HCT116 (cell line): ENCODE data around the gene ZNF692. TPM values are rescaled to one million over a fixed set of nuclear protein-coding genes. Genes with fewer than 3 reads are reported as not detected.

Experiments
- ATAC-seq: fragments of 200-7000 bp; cut with Tn5 transposase; 2 replicates; pipeline ENCODE4 v1.9.1; 2020; ENCODE audit warnings: mild to moderate bottlenecking, moderate library complexity
- BruUV-seq: library from RNA; stranded (reverse); fragments of 400-500 nt; replicated peaks from 2 replicates; lab custom pipeline; 2021; lab: Mats Ljungman, UMichigan
- CTCF ChIA-PET: fragments of 300-600 bp; sonication (Branson Sonifier 250); formaldehyde crosslinking; loops from one replicate; lab custom pipeline; 2021; ENCODE audit warnings: antibody characterized with exemption; lab: Charles Lee
- POLR2A ChIA-PET: fragments of 300-600, 350-600 bp; sonication (Branson Sonifier 250); formaldehyde crosslinking; loops from one replicate; lab custom pipeline; 2021; ENCODE audit warnings: antibody characterized with exemption; lab: Charles Lee
- RAD21 ChIA-PET, 2 experiments: fragments of 300-600 bp; sonication (Branson Sonifier 250); formaldehyde crosslinking; loops; one replicate each; lab custom pipeline; 2023; ENCODE audit warnings: low total read pairs in 2 of 2; ENCODE audit not compliant: uncharacterized antibody in 2 of 2, unreplicated experiment in 2 of 2, low non-redundant PET in 1 of 2; lab: Charles Lee
- DNase-seq: peaks from one replicate; pipeline ENCODE4 v3.0.0-alpha.2; 2010; ENCODE audit warnings: low read depth, low spot score
- H2AFZ ChIP-seq: fragments of 200-600 bp; shearing (Covaris generic), sonication (generic); 2 replicates; pipeline ENCODE4 v1.6.1; 2017; ENCODE audit warnings: low read depth, mixed run types, mixed read lengths, antibody characterized with exemption, low read length; ENCODE audit not compliant: poor library complexity, severe bottlenecking
- H3K27ac ChIP-seq: 2 replicates; pipeline ENCODE4 v1.5.1; 2012; ENCODE audit warnings: low read depth, low read length
- H3K27me3 ChIP-seq: fragments of 200-600 bp; sonication (generic); 2 replicates; pipeline ENCODE4 v1.6.1; 2016; ENCODE audit warnings: mixed run types, low read length, mixed read lengths; ENCODE audit not compliant: insufficient read depth
- H3K36me3 ChIP-seq, 2 experiments: fragments of 200-500 bp in 1 of 2; fragments of 200-600 bp in 1 of 2; sonication (Bioruptor generic) in 1 of 2; sonication (generic) in 1 of 2; 2 replicates each; pipeline versions ENCODE4 v1.5.1 to v1.6.1; 2014 to 2016; ENCODE audit warnings: low read length in 2 of 2, inconsistent platforms in 1 of 2, mixed read lengths in 1 of 2, mixed run types in 1 of 2; ENCODE audit not compliant: insufficient read depth in 2 of 2, control insufficient read depth in 1 of 2
- H3K4me1 ChIP-seq, 2 experiments: fragments of 200-600 bp in 1 of 2; sonication (generic) in 1 of 2; 2 replicates each; pipeline versions ENCODE4 v1.5.1 to v1.6.1; 2012 to 2017; ENCODE audit warnings: low read length in 2 of 2, inconsistent platforms in 1 of 2, mild to moderate bottlenecking in 1 of 2, mixed read lengths in 1 of 2, mixed run types in 1 of 2, moderate library complexity in 1 of 2; ENCODE audit not compliant: insufficient read depth in 2 of 2, control insufficient read depth in 1 of 2
- H3K4me2 ChIP-seq: fragments of 200-600 bp; sonication (generic); 2 replicates; pipeline ENCODE4 v1.6.1; 2017; ENCODE audit warnings: mixed run types, low read length, mixed read lengths
- H3K4me3 ChIP-seq, 2 experiments: fragments of 200-600 bp in 1 of 2; sonication (generic) in 1 of 2; replicated peaks in 1 of 2; 2 replicates each; pipeline ENCODE4 v1.5.1; 2011 to 2016; ENCODE audit warnings: low read length in 2 of 2, control low read depth in 1 of 2, low read depth in 1 of 2, mild to moderate bottlenecking in 1 of 2, mixed read lengths in 1 of 2, mixed run types in 1 of 2
- H3K79me2 ChIP-seq: fragments of 200-600 bp; sonication (generic); 2 replicates; pipeline ENCODE4 v1.6.1; 2017; ENCODE audit warnings: mild to moderate bottlenecking, mixed run types, low read length, moderate library complexity, mixed read lengths; ENCODE audit not compliant: insufficient read depth
- H3K9ac ChIP-seq: fragments of 200-600 bp; sonication (generic); 2 replicates; pipeline ENCODE4 v1.6.1; 2016; ENCODE audit warnings: low read length, mixed read lengths
- H3K9me2 ChIP-seq: fragments of 200-600 bp; sonication (generic), shearing (Covaris generic); 2 replicates; pipeline ENCODE4 v1.6.1; 2017; ENCODE audit warnings: mixed run types, mild to moderate bottlenecking, moderate library complexity; ENCODE audit not compliant: insufficient read depth
- H3K9me3 ChIP-seq, 2 experiments: fragments of 200-500 bp in 1 of 2; fragments of 200-600 bp in 1 of 2; sonication (Bioruptor generic) in 1 of 2; sonication (generic) in 1 of 2; 2 replicates each; pipeline ENCODE4 v1.6.1; 2014 to 2017; ENCODE audit warnings: low read length in 2 of 2, mixed read lengths in 2 of 2, inconsistent platforms in 1 of 2, low read depth in 1 of 2, mild to moderate bottlenecking in 1 of 2, mixed run types in 1 of 2, moderate library complexity in 1 of 2; ENCODE audit not compliant: control insufficient read depth in 1 of 2, insufficient read depth in 1 of 2
- H4K20me1 ChIP-seq: fragments of 200-600 bp; sonication (generic), shearing (Covaris generic); 2 replicates; pipeline ENCODE4 v1.6.1; 2017; ENCODE audit warnings: mixed run types, mild to moderate bottlenecking, moderate library complexity; ENCODE audit not compliant: insufficient read depth
- CBX3 ChIP-seq: IDR thresholded peaks from 2 replicates; pipeline ENCODE4 v1.6.1; 2012; ENCODE audit warnings: low read depth
- CEBPB ChIP-seq: IDR thresholded peaks from 2 replicates; pipeline ENCODE4 v1.6.1; 2012; ENCODE audit warnings: low read depth
- CTCF ChIP-seq, 3 experiments: fragments of 200-600 bp in 1 of 3; sonication (generic) in 1 of 3; IDR thresholded peaks in 2 of 3; conservative IDR thresholded peaks in 1 of 3; 2 replicates each; pipeline ENCODE4 v1.5.1; 2012 to 2017; ENCODE audit warnings: low read depth in 2 of 3, low read length in 2 of 3, antibody characterized with exemption in 1 of 3, borderline replicate concordance in 1 of 3, control low read depth in 1 of 3, mild to moderate bottlenecking in 1 of 3, mixed read lengths in 1 of 3, mixed run types in 1 of 3, moderate library complexity in 1 of 3; ENCODE audit not compliant: insufficient read depth in 1 of 3
- EGR1 ChIP-seq: IDR thresholded peaks from 2 replicates; pipeline ENCODE4 v1.6.1; 2012; ENCODE audit warnings: low read depth
- ELF1 ChIP-seq: IDR thresholded peaks from 2 replicates; pipeline ENCODE4 v1.6.1; 2012; ENCODE audit warnings: low read depth, borderline replicate concordance
- EZH2 ChIP-seq: fragments of 200-600 bp; sonication (generic); IDR thresholded peaks from 2 replicates; pipeline ENCODE4 v1.6.1; 2017; ENCODE audit warnings: antibody characterized with exemption, mixed run types
- MAX ChIP-seq: IDR thresholded peaks from 2 replicates; pipeline ENCODE4 v1.6.1; 2012
- POLR2AphosphoS5 ChIP-seq: IDR thresholded peaks from 2 replicates; pipeline ENCODE4 v1.6.1; 2011; ENCODE audit warnings: mild to moderate bottlenecking, low read depth, low read length, moderate library complexity
- SP1 ChIP-seq: IDR thresholded peaks from 2 replicates; pipeline ENCODE4 v1.6.1; 2012; ENCODE audit warnings: low read depth
- ZFX ChIP-seq: fragments of 450-650 bp; IDR thresholded peaks from 2 replicates; pipeline ENCODE4 v1.6.1; 2017
- intact Hi-C: fragments of 100-400 bp; cut with micrococcal nuclease; formaldehyde crosslinking; loops from 2 replicates; pipeline ENCODE4 v1.10.0; 2022
- total RNA-seq: library from RNA; stranded (reverse); gene quantifications from one replicate; pipeline ENCODE4 v1.2.1, GENCODE V29; 2021; ENCODE audit not compliant: unreplicated experiment

Gene ZNF692
- total RNA-seq, 1 experiment from 2014 or later = 76.2 TPM

GRCh38 chr1:248871837-248872401 lies 13.0 kb upstream of the ZNF692 start:
- no TSS peak for BruUV-seq
- H3K4me2 ChIP-seq = peak overlapping the region; percentile 96
- no peaks in the 10 kb centered on the region for H3K9me2 ChIP-seq
- peak overlapping the region; percentile 86 for H2AFZ ChIP-seq
- H3K36me3 ChIP-seq = no peaks in the 10 kb centered on the region
- DNase-seq (no peak), ATAC-seq (no peak)
- TF ChIP-seq ELF1 (no peak), ZFX (peak; percentile 41; the same call in 1 of the 2 replicates)
- ChIA-PET RAD21 (no interaction called here), POLR2A (interaction anchor here (2.2 kb wide), 1 partner anchor 13 kb away, joined by 11 read pairs; the partner anchor contains the start of gene ZNF692), CTCF (interaction anchor here (1.4 to 2.1 kb wide), 2 partner anchors 13 to 33 kb away, joined by 6 to 18 read pairs; partner anchors contain the start of genes ZNF672 and ZNF692)
- H3K27me3 ChIP-seq = no peaks in the 10 kb centered on the region
- no peaks in the 10 kb centered on the region for H3K9me3 ChIP-seq
- H3K4me3 ChIP-seq = no peak overlapping the region
- H3K4me1 ChIP-seq = peaks cover 10 to 25% of the 10 kb centered on the region in 2 experiments
- 0 out of 2 replicates have a peak overlapping the region, but pooled peaks have one; percentile 20 for H3K9ac ChIP-seq
- intact Hi-C loops = no loop called here
- H3K27ac ChIP-seq = peak overlapping the region; percentile 74; the same call in 1 of the 2 replicates
- H4K20me1 ChIP-seq = no peaks in the 10 kb centered on the region
- no peaks in the 10 kb centered on the region for H3K79me2 ChIP-seq

GRCh38 chr1:248862998-248863881 lies 4.4 kb upstream of the ZNF692 start:
- CTCF ChIA-PET = no interaction called here
- no TSS peak for BruUV-seq
- Histone ChIP-seq H3K4me1 (peaks cover 5 to 28% of the 10 kb centered on the region in 2 experiments; a peak in 3 of 4 replicates), H3K27me3 (no peaks in the 10 kb centered on the region), H3K4me3 (peak overlapping the region; percentile 38 to 53), H3K27ac (no peak overlapping the region; the same call in 1 of the 2 replicates), H3K9ac (peak overlapping the region; percentile 42), H3K79me2 (peaks cover 4% of the 10 kb centered on the region; the same call in 1 of the 2 replicates), H3K4me2 (peak overlapping the region; percentile 74), H2AFZ (no peak overlapping the region), H4K20me1 (no peaks in the 10 kb centered on the region), H3K36me3 (no peaks in the 10 kb centered on the region), H3K9me2 (no peaks in the 10 kb centered on the region), H3K9me3 (no peaks in the 10 kb centered on the region)
- intact Hi-C loops = no loop called here
- ATAC-seq (peak; percentile 50), DNase-seq (no peak)
- POLR2A ChIA-PET = no interaction called here
- TF ChIP-seq POLR2AphosphoS5 = peak; percentile 50
- TF ChIP-seq ELF1 = no peak
- TF ChIP-seq MAX = 0 out of 2 replicates have a peak, but pooled peaks have one; percentile 3
- TF ChIP-seq CTCF (IDR thresholded peaks at IDR 0.05 in 2 of 3, conservative IDR thresholded peaks at IDR 0.05 in 1 of 3; ENCODE audit: borderline replicate concordance in 1 of 3, insufficient read depth in 1 of 3, low read depth in 2 of 3, low read length in 2 of 3) = no peak
- no peak for TF ChIP-seq SP1
- TF ChIP-seq CBX3 = no peak
- TF ChIP-seq ZFX = no peak
- TF ChIP-seq CEBPB = no peak
- no peak for TF ChIP-seq EZH2
- TF ChIP-seq EGR1 = no peak
- RAD21 ChIA-PET = interaction anchor here in 1 of 2 experiments (0.9 kb wide), 1 partner anchor 10 kb away, joined by 3 read pairs; no protein-coding TSS in a partner anchor
